Suppressor macrophage treated with lipopolysaccharide for 4 hours (primary cell): ENCODE data around the gene TNN.

Source experiments
- DNase-seq: peaks from one replicate; pipeline ENCODE4 v3.0.0-alpha.2; 2020

TNN gene

GRCh38 chr1:175147569-175147968 lies 79.9 kb downstream of the TNN start:
- DNase-seq, result no peak

GRCh38 chr1:175148068-175148467 lies 80.4 kb downstream of the TNN start:
- no peak for DNase-seq

GRCh38 chr1:175150596-175151319 lies 83.1 kb downstream of the TNN start:
- no peak for DNase-seq

DNA sequence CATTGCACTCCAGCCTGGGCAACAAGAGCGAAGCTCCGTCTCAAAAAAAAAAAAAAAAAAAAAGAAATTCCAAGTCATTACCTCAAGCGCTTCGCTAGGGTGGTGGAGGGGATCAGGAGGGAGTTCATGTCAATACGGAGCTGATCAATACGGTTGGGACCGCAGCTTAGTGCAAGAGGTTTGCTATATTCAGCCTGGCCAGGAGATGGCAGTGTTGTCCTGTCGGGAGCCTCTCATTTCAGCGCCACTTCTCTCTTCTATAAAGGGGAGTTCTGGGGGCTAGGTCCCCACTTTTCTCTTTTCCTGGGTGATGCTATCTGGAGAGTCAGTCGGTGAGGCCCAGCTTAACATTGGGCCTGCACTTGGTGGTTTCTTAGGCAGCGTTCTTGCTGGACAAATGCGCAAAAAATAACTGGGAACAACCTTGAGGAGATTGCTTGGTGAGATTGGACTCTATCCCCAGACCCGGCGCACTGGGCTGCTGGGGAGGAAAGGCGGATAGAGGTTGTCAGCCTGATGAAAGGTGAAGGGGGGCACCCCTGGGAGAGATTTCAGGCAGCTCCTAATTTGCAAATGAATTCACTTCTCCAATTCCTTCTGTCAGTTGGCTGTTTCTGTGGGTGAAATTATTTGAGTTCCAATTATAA lies 84.5 kb downstream of the TNN start:
- DNase-seq, result peak; percentile 65

DNA sequence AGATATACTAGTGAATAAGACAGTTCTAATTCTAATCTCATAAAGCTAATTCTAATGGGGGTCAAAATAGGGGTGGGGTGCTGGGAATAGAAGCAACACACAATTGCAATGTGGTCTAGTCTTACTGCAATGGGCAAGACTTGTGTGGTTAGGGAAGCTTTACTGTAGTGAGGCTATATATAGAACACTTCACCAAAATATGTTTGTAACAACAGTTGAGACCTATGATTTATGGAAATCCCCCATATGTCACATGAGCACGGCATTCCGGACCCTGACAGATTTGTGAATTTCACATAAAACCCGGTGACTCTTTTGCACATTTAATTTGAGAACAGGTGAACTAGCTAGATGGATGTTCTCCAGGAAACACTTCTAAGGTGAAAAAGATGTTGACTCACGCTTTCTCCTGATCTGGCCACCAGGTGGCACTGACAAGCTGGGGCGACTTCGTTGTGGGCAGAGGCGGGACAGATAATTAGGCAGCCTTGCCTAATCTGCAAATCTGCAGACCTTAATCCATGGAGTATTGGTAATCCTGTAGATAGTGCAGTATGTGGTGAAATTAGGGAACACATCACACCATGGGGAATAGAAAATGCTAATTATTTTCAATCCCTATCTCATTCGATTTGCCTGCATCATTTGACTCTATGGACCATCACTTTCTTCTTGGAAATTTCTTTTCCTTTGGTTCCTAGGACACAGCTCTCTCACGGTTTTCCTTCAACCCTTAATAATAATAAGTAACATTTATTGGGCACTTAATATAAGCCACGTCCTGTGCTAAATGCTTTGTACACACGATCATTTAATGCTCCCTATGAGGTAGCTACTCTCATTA lies 87.2 kb downstream of the TNN start:
- DNase-seq, result peak; percentile 72

GRCh38 chr1:175155473-175155856 lies 87.8 kb downstream of the TNN start:
- DNase-seq, result no peak

DNA sequence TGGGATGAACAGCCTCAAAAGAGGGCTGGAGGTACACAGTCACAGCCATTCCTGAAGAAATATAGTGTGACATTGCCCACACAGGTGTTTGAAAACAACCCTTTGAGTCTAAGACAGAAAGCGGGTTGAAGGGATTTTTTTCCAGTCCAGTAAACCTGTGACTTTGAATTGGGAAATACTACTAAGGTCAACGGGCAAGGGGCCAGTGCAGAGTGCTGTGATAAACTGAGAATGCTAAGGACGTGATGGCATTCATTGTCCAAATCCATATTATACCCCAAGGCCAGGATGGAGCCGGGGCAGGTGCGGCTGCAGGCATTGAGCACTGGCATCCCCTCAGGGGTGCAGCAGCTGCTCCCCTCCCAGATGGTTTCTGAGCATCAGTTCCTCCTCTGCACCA lies 88.3 kb downstream of the TNN start:
- DNase-seq, result no peak

DNA sequence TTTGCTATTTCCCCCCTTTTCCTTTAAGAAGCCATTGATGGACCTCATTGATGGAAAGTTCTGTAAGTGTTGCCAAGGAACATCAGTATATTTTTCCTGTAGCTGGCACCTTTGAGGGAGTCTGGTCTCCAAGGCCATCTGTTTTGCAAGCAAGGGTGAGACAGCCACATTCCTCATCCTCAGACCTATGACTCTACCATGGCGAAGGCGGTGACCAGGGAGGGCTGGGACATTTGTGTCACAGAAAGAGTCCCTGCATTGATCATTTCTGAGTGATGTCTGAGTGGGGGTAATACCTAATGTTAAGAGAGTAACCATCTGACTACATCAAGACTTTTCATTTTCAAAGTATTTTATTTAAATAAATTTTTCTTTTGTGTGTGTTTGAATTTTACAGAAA lies 89.6 kb downstream of the TNN start:
- DNase-seq, result peak; percentile 17

GRCh38 chr1:175158170-175158591 lies 90.5 kb downstream of the TNN start:
- no peak for DNase-seq

DNA sequence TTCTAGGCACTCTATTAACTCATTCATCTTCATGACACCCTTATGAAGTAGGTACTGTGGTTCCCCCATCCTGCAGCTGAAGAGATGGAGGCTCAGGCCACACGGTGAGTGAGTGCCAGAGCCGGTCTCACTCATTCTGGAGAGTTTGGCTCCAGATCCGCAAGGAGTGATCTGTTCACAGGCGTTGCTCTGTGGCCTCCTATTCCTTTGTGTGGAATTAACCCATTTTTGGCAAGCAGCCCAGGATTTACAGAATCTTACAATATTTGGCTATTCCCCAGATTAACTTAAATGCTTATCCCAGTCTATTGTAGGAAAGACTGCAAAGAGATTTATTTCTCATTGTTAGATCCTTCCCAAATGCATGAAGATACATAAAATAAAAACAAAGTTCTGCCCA lies 95.3 kb downstream of the TNN start:
- no peak for DNase-seq

DNA sequence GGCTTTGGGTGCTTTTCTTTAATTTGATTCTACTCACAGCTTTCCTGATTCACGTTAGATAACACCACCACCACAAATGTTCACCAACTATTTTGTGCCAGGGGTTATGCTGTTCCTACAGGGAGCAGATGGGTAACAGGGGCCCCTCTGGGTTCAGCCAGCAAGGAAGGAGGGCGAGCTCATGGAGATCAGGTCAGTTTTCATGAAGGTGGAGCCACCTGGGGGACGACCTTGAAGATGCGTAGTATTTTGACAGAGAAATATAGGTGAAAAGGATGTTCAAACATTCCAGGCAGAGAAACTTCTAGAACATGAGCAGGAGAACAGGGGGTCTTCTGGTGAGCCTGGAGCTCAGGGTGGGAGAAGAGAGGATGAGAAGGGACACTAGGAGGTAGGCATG lies 96.1 kb downstream of the TNN start:
- no peak for DNase-seq

GRCh38 chr1:175164751-175165150 lies 97.1 kb downstream of the TNN start:
- no peak for DNase-seq

GRCh38 chr1:175166746-175167145 lies 99.1 kb downstream of the TNN start:
- DNase-seq, result no peak

DNA sequence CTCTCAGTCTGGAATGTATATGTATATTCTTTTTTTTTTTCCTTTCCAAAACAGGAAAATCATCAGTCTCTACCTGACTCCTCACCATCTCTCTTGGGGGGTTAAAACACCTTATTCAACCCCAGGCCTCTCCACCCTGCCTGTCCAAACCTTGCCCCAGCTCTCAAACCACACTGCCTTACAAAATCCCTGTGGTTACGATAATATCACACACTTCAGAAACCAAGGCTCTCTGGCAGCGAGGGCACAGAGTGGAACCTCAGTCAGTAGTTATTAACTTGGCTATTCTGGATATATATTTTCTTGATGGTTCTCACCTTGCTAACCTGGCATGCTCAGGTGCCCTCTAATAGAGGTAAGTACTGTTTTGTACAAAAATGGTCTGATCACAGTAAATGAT lies 100.2 kb downstream of the TNN start:
- DNase-seq, result no peak

DNA sequence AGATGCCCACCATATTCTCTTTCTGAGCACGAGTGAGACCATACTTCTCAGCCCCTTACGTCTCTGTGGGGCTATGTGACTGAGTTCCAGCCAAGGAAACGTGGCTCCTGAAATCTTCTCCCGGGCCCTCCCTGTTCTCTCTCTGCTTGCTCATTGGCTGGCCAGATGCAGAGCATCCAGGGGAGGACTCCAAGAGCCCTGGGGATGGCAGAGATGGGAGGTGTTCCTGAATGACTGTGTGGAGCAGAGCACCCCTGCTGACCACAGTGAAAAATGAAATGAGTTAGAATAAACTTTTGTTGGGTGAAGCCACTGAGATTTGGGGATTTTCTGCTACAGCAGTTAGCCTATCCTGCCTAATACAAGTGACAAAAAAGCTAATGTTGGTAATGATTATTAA lies 101.1 kb downstream of the TNN start:
- DNase-seq, result no peak

- no peak for DNase-seq
Observed at GRCh38 chr1:175169286-175170018, 101.8 kb downstream of the TNN start.

DNA sequence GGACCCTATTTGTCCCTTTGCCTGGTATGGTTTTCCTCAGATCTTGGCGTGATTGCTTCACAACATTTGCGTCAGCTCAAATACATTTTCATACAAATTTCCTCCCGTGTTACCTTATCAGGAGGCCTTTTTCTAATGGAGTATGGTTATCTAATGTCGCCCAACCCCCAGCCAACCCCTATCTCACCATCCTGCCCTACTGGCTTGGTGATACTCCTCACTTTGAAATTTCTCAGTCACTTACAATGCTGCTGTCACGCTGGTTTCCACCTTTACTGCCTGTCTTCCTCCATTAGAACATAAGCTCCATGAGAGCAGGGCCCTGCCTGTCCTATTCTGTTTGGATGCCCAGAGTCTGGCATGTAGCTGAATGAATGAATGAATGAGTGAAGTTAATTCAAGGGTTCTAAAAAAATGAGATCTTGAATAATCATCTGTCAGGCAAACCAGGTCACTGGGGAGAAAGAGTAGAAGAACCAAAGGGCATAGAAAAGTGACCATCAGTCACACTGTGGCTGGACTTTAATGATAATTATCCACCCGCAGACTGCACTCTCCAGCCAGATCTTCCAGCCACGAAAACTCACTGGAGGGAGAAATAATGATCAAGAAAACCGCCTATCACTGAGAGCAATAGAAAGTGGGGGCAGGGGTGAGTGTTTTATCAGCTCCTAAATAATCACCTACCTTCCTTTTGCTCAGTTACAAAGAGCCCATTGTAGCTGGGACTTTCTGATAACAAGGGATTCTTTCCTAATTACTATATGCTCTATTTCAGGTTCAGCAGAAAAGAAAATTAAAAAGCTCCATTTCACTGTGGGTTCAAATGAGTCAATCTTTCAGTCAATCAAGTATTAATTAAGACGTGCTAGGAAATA lies 103.6 kb downstream of the TNN start:
- no peak for DNase-seq

DNA sequence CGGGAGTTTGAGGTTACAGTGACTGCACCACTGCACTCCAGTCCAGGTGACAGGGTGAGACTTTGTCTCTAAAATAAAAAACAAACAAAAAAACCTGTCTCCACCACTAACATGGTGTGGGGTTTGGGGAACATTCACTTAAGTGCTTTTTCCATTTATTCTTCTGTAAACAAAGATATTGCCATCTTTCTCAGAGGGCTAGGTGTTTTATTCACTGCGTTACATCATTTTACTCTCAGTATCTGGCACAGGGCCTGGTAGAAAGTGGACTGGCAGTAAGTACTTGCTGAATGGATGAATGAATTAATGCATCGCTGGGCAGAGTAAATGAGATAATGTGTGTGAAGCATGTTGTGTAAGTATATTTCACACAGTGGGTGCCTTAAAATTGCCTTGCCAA lies 104.9 kb downstream of the TNN start:
- DNase-seq, result no peak

- DNase-seq, result no peak
Observed at GRCh38 chr1:175173531-175173930, 105.9 kb downstream of the TNN start.

DNA sequence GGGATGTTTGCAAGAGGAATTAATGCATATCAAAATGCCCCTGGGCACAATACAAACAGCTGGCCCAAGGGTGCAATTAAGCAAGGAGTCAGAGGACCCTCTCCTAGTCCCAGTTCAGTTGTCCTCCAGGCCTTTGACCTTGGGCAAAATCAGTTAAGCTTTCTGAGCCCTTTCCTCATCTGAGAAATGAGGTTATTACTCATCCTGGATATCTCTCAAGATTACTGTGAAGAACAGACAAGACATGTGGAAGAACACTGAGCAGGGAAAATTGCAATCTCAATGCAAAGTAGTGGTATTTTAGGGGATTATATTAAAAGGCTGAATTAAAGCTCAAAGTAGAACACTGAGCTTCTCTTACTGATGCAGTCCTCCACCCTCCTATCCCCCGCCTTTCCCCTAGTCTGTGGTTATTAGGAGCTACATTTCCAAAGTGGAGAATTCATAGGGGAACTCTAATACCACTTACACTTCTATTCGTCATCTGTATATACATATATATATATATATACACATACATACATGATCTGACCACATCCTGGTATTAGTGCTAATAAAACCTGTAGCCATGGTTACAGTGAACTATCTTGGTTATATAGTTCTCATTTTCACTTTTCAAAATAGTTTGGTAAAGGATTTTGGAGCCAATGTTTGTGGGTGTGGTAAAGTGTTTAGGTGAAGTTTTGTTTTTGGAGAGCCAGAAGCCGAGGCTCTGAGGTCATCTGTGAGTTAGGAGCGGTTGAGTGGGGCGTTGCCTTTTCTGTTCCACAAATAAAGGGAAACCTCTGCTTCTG lies 106.9 kb downstream of the TNN start:
- no peak for DNase-seq

DNA sequence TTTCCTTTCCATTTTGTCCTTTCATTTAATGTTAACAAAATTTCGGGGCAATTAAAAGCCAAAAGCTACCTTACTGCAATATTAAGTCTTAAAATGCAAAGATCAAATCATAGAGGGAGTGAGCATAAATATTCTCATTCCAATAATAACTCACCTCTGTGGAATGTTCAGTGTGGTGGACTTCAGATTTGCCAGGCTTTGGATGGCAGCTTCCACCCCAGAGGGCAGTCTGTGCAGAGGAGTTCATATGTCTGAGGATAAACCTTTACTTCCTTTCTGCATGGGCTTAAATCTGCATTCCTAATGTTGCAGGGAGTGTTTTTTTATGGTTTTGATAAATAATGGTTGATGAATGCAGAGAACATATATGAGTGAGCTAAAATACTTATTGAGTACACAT lies 108.6 kb downstream of the TNN start:
- no peak for DNase-seq
